Fibroblast of mammary gland (primary cell): ENCODE results near the gene RPS19BP1.

Experiments used
- DNase-seq: peaks from one replicate; pipeline ENCODE4 v3.0.0-alpha.2; 2010; ENCODE audit warnings: low read depth
- H3K4me3 ChIP-seq: 2 replicates; pipeline ENCODE4 v1.5.1; 2011; ENCODE audit warnings: low read depth, mild to moderate bottlenecking, low read length, moderate library complexity; ENCODE audit not compliant: control insufficient read depth
- TF ChIP-seq, protein P1 (sequence below): conservative IDR thresholded peaks from 2 replicates; pipeline ENCODE4 v1.5.1; 2011; ENCODE audit warnings: low read depth, low read length, inconsistent platforms; ENCODE audit not compliant: control insufficient read depth, insufficient read depth

RPS19BP1 gene

DNA sequence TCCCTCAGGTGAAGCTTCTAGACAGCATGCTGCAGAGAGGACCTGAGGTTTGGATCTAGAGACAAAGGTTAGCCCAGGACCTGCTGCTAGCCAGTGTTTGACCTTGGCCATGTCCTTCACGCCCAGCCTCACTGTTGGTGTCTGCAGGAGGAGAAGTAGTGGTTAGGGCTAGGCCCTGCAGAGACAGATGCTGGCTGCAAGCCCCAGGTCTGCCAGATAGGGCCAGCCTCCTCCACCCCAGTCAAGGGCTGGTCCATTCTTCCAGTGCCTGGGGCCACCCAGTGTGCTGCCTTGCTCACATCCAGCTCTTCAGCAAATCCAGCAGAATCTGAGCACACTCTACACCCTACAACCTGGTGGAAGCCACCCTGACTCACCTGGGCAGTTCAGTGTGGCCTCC is 52.0 kb downstream of the RPS19BP1 start:
- H3K4me3 ChIP-seq, result no peak overlapping the region
- no peak for DNase-seq
- TF ChIP-seq, protein P1, sequence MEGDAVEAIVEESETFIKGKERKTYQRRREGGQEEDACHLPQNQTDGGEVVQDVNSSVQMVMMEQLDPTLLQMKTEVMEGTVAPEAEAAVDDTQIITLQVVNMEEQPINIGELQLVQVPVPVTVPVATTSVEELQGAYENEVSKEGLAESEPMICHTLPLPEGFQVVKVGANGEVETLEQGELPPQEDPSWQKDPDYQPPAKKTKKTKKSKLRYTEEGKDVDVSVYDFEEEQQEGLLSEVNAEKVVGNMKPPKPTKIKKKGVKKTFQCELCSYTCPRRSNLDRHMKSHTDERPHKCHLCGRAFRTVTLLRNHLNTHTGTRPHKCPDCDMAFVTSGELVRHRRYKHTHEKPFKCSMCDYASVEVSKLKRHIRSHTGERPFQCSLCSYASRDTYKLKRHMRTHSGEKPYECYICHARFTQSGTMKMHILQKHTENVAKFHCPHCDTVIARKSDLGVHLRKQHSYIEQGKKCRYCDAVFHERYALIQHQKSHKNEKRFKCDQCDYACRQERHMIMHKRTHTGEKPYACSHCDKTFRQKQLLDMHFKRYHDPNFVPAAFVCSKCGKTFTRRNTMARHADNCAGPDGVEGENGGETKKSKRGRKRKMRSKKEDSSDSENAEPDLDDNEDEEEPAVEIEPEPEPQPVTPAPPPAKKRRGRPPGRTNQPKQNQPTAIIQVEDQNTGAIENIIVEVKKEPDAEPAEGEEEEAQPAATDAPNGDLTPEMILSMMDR, result no peak

DNA sequence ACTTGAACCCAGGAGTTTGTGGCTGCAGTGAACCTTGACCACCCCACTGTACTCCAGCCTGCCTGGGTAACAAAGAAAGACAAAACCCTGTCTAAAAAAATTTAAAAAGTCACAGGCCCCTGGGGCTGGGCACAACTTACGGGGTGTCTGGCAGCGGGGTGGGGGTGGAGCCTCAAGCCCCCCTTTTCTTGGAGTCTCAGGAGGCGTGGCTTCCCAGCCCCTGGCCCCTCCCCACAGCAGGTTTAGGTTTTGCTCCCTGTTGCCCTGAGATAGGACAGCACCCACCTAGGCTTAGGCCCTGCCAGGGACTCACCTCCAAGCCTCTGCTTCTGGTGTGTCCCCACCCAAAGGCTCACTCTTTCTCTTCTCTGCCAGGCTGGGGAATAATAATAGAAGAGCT is 53.3 kb downstream of the RPS19BP1 start:
- TF ChIP-seq, protein P1, result no peak
- no peak for DNase-seq

More for the DNA sequence above, 53.3 kb downstream of the RPS19BP1 start:
- no peak overlapping the region for H3K4me3 ChIP-seq
